PC-9 (cell line): ENCODE measurements around the gene LCAT.

Experiments used
- CTCF ChIP-seq: fragments of 200-600 bp; sonication (generic); conservative IDR thresholded peaks from 2 replicates; pipeline ENCODE4 v1.6.1; 2017; ENCODE audit warnings: mixed run types, antibody characterized with exemption, mild to moderate bottlenecking, moderate library complexity
- EZH2 ChIP-seq: fragments of 200-600 bp; sonication (generic); IDR thresholded peaks from 2 replicates; pipeline ENCODE4 v1.8.0; 2017; ENCODE audit warnings: antibody characterized with exemption, low read depth

GRCh38 chr16:67907397-67908180, 36.3 kb downstream of the LCAT start:
- no peak for TF ChIP-seq CTCF
- TF ChIP-seq EZH2 = no peak
